ENCODE results near the gene ATP13A5. TPM values are rescaled to one million over a fixed set of nuclear protein-coding genes. Genes with fewer than 3 reads are reported as not detected.

Gene ATP13A5
- total and polyA plus RNA-seq, 2 of the 8 experiments (the other 6 are each of a cell fraction or from before 2014, with no cell fraction given) = not detected

- TF ChIP-seq RFX5 (IDR thresholded peaks at IDR 0.05; ENCODE audit: borderline replicate concordance, low read depth, low read length) (no peak), CHD7 (IDR thresholded peaks at IDR 0.05; ENCODE audit: insufficient replicate concordance, low read length) (no peak), CHD2 (IDR thresholded peaks at IDR 0.05; ENCODE audit: low read length) (no peak), MAFK (IDR thresholded peaks at IDR 0.05; ENCODE audit: low read depth, low read length) (no peak), BRCA1 (IDR thresholded peaks at IDR 0.05; ENCODE audit: low read depth, low read length) (no peak), TCF12 (IDR thresholded peaks at IDR 0.05; ENCODE audit: low read depth, low read length) (no peak), KDM5A (IDR thresholded peaks at IDR 0.05; ENCODE audit: low read length) (no peak), FOSL1 (IDR thresholded peaks at IDR 0.05; ENCODE audit: insufficient read depth, low read depth, low read length) (no peak), SP1 (IDR thresholded peaks at IDR 0.05; ENCODE audit: low read depth, low read length) (no peak)
Measured at GRCh38 chr3:193347521-193348501, 30.7 kb downstream of the ATP13A5 start (continued).
